Left renal pelvis (tissue), 4 donors: Measurements from ENCODE around the gene COX15. TPM values are rescaled to one million over a fixed set of nuclear protein-coding genes. Genes with fewer than 3 reads are reported as not detected.
"Not testable (repeated sequence)": the region's sequence is repeated elsewhere in the genome, so short reads cannot be mapped to it uniquely, and the experiment has no call there.

Source experiments
- DNase-seq, 4 donors: peaks; one replicate each; pipeline ENCODE4 v3.0.0-alpha.2; 2013; ENCODE audit warnings: low read depth in 4 of 4, low spot score in 3 of 4
- polyA plus RNA-seq, 4 donors: library from polyadenylated mRNA; unstranded; fragments of 120-200 nt; gene quantifications; one replicate each; pipeline ENCODE4 v1.2.1, GENCODE V29; 2013; ENCODE audit not compliant: insufficient read length in 4 of 4

The COX15 gene
- polyA plus RNA-seq = 10 to 100 TPM; 35.6 to 61.9 (median 50.7) TPM

DNA sequence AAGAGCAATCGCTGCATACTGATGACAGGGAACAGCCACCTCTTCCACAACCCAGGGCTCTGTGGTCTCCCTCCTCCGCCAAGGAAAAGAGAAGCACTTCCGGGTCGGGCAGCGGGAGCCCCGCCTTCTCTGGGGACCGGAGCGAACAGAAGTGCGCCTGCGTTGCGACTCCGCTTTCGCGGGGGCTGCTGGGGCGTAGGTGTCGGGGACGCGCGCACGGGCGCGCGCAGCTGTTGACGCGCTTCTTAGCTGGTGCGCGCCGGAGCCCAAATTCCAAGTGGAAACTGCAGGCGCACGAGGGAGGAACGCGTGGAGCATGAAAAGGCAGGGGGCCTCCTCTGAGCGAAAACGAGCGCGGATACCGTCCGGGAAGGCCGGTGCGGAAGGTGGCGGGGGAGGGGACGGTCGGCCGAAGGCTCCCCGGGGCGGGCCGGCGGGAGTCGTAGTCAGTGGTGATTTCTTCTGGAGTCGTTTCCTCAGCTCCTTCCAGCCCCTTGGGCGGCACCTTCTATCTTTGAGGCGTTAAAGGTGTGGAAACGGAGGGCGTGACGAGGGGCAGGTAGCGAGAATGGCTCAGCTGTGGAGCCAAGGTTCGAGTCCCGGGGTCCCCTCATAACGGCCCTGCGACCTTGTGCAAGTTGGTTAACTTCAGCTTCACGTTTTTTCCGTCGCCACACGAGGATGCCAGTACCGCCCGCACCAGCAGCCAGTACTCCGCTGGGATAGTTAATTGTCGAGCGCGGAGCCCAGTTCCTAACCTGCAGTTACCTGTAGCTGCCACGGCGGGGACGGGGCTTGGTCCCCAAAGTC, at the start of gene COX15, which contains the start of gene CUTC:
COX15 (minus strand) TSS at position 95 of the 810 bp plus-strand sequence; CDS start at position 17, 78 bp downstream.
CUTC (plus strand) TSS at position 202 of the 810 bp plus-strand sequence; CDS start at position 317, 115 bp downstream.
- DNase-seq = peak; percentile 94 to 97 (median 96)

- DNase-seq = no peak
Observed at GRCh38 chr10:99779335-99779734, 47.4 kb upstream of the COX15 start.

- DNase-seq = no peak
Observed at GRCh38 chr10:99777918-99778714, 46.2 kb upstream of the COX15 start.

- DNase-seq = no peak
Observed at GRCh38 chr10:99775850-99776249, 43.9 kb upstream of the COX15 start.

DNA sequence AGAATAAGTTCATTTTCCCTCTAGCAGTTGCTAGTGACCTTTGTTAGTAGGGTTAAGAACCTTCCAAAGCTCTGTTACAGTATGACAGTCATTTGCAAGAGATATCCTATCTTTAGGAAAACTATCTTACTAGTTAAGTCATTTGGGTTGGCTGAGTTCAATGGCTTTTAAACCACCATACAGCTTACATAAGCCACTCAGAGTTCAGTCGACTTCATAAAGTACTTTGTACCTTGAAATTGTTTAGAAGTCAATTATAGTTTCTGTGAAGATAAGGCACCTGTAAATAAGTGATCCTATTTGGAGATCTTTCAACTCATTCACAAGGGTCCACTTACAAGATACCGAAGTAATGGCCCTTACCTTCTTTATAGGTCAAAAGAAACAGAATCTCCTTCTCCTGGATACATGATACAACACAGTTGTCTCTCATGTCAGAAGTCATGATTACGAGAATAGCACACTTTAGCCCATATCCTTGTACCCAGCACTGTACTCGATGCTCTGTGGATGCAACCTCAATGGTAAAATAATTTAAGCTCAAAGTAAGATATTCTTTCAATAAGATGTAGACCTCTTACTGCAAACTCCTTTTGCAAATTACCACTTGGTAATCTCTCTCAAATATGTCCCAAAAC, 38.6 kb upstream of the COX15 start:
- DNase-seq = no peak

DNA sequence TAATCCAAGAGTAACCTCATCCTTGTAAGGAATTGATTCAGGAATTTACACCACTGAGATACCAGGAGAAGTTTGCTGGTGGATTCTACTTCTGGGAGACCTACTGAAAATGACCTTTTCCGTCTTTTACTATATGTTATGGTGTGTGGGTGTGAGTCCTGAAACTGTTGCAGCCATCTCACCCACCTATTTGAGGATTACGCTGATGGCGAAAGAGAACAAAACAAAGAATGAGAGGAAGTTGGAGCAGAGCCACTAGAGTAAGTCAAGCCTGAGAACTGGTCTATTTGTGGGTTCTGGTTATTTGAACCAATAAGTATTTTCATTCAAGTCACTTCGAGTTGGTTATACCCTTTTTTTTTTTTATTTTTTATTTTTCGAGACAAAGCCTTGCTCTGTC, 37.8 kb upstream of the COX15 start:
- DNase-seq = no peak

DNA sequence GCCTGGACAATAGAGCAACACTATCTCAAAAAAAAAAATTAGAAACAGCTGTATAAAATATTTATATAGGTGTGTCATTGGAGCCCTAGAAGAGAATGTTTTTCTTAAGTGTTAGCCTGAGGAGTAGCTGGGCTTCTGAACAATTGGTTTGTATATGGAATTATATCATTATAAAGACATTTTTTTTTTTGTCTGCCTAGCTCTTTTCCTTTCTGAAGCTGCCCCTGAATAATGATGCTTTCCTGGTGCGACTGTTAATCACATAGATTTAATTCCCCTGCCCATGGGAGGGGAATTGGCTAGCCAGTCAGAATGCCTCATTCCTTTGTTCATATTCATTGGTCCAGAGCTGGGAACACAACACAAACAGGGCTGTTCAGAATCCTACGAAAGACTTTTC, 36.6 kb upstream of the COX15 start:
- no peak for DNase-seq

DNA sequence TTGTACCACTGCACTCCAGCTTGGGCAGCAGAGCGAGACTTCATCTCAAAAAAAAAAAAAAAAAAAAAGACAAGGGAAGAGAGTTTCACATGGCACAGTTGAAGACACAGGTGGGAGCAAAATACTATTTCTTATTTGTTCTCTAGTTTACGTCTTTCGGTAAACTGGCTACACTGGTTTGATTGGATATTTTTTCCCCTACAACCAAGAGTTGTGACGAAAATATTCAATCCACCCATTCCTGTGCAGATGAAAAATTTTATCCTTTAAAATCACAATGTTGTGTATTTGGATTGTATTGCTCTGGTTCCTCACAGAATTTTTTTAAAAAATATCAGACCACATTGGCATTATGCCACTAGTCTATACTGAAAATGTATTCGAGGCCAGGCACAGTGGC, 36.0 kb upstream of the COX15 start:
- no peak for DNase-seq

DNA sequence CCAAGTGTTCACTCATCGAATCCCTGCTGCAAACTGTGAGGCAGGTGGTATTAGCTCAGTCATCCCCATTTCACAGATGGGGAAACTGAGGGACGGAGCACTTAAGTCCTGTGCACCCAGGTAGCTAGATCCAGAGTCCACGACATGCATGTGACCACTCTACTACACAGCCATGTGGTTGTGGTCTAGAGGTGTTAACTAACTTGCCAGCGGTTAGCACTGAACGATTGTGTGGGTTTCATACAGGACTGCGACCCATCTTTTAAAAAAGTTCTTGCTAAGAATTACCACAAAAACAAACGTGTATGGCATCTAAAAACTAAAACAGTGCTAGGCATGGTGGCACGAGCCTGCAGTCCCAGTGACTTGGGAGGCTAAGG, 34.4 kb upstream of the COX15 start:
- DNase-seq = no peak

- no peak for DNase-seq
Observed at GRCh38 chr10:99765672-99766301, 33.9 kb upstream of the COX15 start.

- no peak for DNase-seq
Observed at GRCh38 chr10:99761365-99761764, 29.4 kb upstream of the COX15 start.

DNA sequence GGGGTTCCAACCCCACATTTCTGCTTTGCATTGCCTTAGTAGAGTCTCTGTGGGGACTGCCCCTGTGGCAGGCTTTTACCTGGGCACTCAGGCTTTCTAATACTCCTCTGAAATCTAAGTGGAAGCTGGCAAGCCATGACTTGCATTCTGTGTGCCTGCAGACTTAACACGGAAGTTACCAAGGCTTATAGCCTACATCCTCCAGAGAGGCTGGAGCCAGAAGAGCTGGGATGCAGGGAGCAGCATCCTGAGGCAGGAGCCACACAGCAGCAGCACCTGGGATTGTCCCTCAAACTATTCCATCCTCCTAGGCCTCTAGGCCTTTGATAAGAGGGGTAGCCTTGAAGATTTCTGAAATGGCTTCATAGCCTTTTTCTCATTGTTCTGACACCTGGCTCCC, 28.4 kb upstream of the COX15 start:
- no peak for DNase-seq

DNA sequence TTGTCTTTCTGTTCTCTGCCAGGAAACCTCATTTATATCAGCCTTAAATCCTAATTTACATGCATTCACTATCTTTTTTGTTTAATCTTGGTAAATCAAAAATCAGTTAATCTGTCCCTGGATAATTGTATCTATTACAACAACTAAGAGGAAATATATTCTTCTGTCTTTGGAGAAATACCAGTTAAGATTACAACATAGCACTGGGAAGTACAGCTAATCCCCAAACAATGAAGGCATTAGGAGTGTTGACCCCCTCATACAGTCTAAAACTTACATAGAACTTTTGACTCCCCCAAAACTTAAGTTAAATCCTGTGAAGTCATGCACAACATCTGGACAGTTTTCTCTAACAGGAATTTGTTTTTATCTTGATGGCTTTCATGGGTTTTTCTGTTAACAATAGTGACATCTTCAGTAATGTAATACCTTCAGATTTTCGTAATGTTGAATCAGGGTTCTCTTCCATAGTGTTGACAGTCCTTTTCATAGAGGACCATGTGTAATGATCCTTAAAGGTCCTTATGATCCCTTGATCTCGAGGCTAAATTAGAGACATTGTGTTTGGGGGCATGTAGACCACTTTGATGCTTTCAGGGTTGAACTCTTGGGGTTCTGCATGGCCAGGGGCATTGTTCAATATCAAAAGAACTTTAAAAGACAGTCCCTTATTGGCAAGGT, 26.4 kb upstream of the COX15 start:
- DNase-seq = no peak

- DNase-seq = no peak
Observed at GRCh38 chr10:99756159-99756558, 24.2 kb upstream of the COX15 start.

DNA sequence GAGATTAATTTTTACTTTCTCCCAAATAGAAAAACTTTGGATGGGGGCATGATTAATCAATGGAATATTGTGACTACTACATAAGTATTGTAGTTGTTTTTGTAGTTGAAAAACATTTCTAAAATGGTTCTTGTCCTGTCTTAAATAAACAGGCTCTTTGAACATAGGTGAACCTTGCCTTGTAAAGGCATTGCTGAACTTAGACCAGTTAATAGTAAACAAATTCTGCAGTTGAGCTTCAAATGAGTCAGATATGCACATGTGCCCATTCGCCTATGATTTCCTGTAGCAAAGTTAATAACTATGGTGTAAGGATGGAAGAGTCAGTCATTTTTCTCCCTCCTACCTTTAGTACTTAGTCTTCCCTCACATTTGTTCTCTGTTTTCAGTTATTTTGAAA, 22.7 kb upstream of the COX15 start:
- DNase-seq = no peak

GRCh38 chr10:99750641-99751040, 18.7 kb upstream of the COX15 start:
- no peak for DNase-seq

DNA sequence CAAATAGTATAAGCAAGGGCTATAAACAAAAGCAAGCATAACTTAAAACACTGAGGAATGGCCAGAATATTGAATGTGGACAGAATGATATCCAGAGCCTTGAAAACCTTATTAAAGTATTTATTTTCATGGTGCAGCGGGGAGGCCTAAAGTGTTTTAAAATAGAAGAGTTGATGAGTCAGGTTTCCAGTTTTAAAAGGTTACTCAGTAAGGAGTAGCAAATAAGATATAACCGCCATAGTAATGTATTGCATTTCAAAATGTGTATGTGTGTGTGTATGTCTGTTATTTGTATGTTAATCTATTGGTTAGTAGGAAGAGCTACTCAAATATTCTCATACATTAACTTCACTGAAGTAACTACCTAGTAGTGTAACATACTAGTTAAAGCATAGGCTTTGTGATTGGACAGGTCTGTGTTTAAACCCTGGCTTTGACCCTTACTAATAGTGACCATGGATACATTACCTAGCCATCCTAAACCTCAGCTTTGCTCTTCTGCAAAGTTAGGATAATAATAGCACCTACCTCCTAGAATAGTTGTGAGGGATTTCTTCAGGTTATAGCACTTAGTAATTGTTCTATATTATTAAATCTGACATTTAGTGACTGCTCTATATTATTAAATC, 17.0 kb upstream of the COX15 start:
- no peak for DNase-seq

GRCh38 chr10:99746166-99746565, 14.2 kb upstream of the COX15 start:
- not testable (repeated sequence) for DNase-seq

DNA sequence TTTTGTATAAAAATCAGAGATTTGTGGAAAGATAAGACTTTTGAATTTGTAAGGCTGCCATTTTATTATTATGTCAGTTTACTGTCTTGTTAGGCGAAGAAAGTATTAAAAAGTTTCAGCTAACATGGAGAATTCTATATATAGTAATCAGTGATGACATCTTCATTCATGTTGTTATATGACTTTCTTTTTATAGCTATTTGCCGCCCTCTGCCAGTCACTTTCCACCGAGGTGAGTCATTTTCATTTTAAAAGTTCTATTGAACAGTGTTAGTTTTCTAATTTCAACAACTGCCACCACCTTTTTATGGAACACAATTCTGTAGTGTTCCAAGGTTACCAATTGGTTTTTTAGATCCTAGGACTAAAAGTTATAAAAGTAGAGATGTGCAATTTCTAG, 11.9 kb upstream of the COX15 start:
- no peak for DNase-seq

- DNase-seq = no peak
Observed at GRCh38 chr10:99742701-99743100, 10.8 kb upstream of the COX15 start.
